Neuronal stem cell (in vitro differentiated cells): Measurements from ENCODE around the gene SND1.
"Not testable (repeated sequence)": the region's sequence is repeated elsewhere in the genome, so short reads cannot be mapped to it uniquely, and the experiment has no call there.

Experiments used
- DNase-seq: peaks from one replicate; pipeline ENCODE4 v3.0.0-alpha.2; 2013; ENCODE audit warnings: low spot score
- H2AFZ ChIP-seq: one replicate; pipeline ENCODE4 v1.6.1; 2013; ENCODE audit warnings: mild to moderate bottlenecking, low read length, inconsistent platforms
- H2AK5ac ChIP-seq: 2 replicates; pipeline ENCODE4 v1.6.1; 2013; ENCODE audit warnings: low read depth, mild to moderate bottlenecking, inconsistent platforms, low read length, moderate library complexity, mixed read lengths
- H2BK120ac ChIP-seq: 2 replicates; pipeline ENCODE4 v1.6.1; 2013; ENCODE audit warnings: low read depth, mild to moderate bottlenecking, inconsistent platforms, low read length, moderate library complexity, mixed read lengths
- H2BK12ac ChIP-seq: one replicate; pipeline ENCODE4 v1.6.1; 2013; ENCODE audit warnings: low read length, inconsistent platforms
- H2BK15ac ChIP-seq: 2 replicates; pipeline ENCODE4 v1.6.1; 2013; ENCODE audit warnings: mild to moderate bottlenecking, low read length, inconsistent platforms, mixed read lengths
- H2BK5ac ChIP-seq: one replicate; pipeline ENCODE4 v1.6.1; 2013; ENCODE audit warnings: inconsistent platforms, mild to moderate bottlenecking, low read length, moderate library complexity
- H3K14ac ChIP-seq: one replicate; pipeline ENCODE4 v1.6.1; 2013; ENCODE audit warnings: low read length, inconsistent platforms
- H3K18ac ChIP-seq: 2 replicates; pipeline ENCODE4 v1.6.1; 2013; ENCODE audit warnings: low read length, inconsistent platforms
- H3K23ac ChIP-seq: 2 replicates; pipeline ENCODE4 v1.6.1; 2013; ENCODE audit warnings: low read depth, mild to moderate bottlenecking, mixed read lengths, low read length, inconsistent platforms; ENCODE audit not compliant: poor library complexity
- H3K27ac ChIP-seq: replicated peaks from 3 replicates; pipeline ENCODE4 v1.5.1; 2013; ENCODE audit warnings: low read length, inconsistent platforms
- H3K27me3 ChIP-seq, 3 experiments: 2 replicates each; pipeline ENCODE4 v1.6.1; 2013; ENCODE audit warnings: low read length in 3 of 3, mild to moderate bottlenecking in 2 of 3, inconsistent platforms in 1 of 3, low read depth in 1 of 3, mixed read lengths in 1 of 3, moderate library complexity in 1 of 3; ENCODE audit not compliant: control insufficient read depth in 3 of 3, insufficient read depth in 3 of 3
- H3K36me3 ChIP-seq, 2 donors: replicated peaks in 1 of 2; 2 replicates each; pipeline ENCODE4 v1.6.1; 2013; ENCODE audit warnings: low read length in 2 of 2; ENCODE audit not compliant: control insufficient read depth in 2 of 2, insufficient read depth in 2 of 2
- H3K4ac ChIP-seq: 2 replicates; pipeline ENCODE4 v1.6.1; 2013; ENCODE audit warnings: inconsistent platforms, mild to moderate bottlenecking, low read length, moderate library complexity
- H3K4me1 ChIP-seq, 2 donors: 1 replicate in 1 of 2; 2 replicates in 1 of 2; pipeline ENCODE4 v1.6.1; 2013; ENCODE audit warnings: low read length in 2 of 2, low read depth in 1 of 2; ENCODE audit not compliant: control insufficient read depth in 2 of 2, insufficient read depth in 1 of 2
- H3K4me2 ChIP-seq: one replicate; pipeline ENCODE4 v1.6.1; 2013; ENCODE audit warnings: mild to moderate bottlenecking, low read length, inconsistent platforms; ENCODE audit not compliant: insufficient read depth, poor library complexity, severe bottlenecking
- H3K4me3 ChIP-seq, 2 donors: 2 replicates each; pipeline ENCODE4 v1.5.1; 2013; ENCODE audit warnings: low read length in 2 of 2, mild to moderate bottlenecking in 2 of 2, inconsistent platforms in 1 of 2, moderate library complexity in 1 of 2
- H3K79me1 ChIP-seq: one replicate; pipeline ENCODE4 v1.6.1; 2013; ENCODE audit warnings: low read depth, mild to moderate bottlenecking, inconsistent platforms, low read length, moderate library complexity
- H3K9ac ChIP-seq: one replicate; pipeline ENCODE4 v1.6.1; 2013; ENCODE audit warnings: mild to moderate bottlenecking, low read depth, low read length, inconsistent platforms; ENCODE audit not compliant: poor library complexity
- H3K9me3 ChIP-seq, 2 donors: replicated peaks in 1 of 2; 2 replicates each; pipeline versions ENCODE3 to v1.6.1; 2013; ENCODE audit warnings: low read length in 2 of 2, mild to moderate bottlenecking in 2 of 2, inconsistent platforms in 1 of 2, low read depth in 1 of 2, mixed read lengths in 1 of 2, moderate library complexity in 1 of 2; ENCODE audit not compliant: control insufficient read depth in 2 of 2, insufficient read depth in 1 of 2
- H4K8ac ChIP-seq: one replicate; pipeline ENCODE4 v1.6.1; 2013; ENCODE audit warnings: low read depth, mild to moderate bottlenecking, inconsistent platforms, low read length, moderate library complexity
- H4K91ac ChIP-seq: one replicate; pipeline ENCODE4 v1.6.1; 2013; ENCODE audit warnings: low read length, low read depth, mild to moderate bottlenecking, inconsistent platforms; ENCODE audit not compliant: poor library complexity
- WGBS, 2 donors: extraction: QIAGEN DNeasy Blood & Tissue Kit; methylation state at CpG; one replicate each; pipeline ENCODE4 v1.1.7; 2013; ENCODE audit warnings: missing lambda C conversion rate in 2 of 2, mixed read lengths in 1 of 2; ENCODE audit not compliant: insufficient read length in 2 of 2, insufficient replicate concordance in 1 of 2; ENCODE audit errors: extremely low coverage in 2 of 2; 5-methylcytosine and 5-hydroxymethylcytosine counted together

SND1 gene

GRCh38 chr7:128108129-128108528, 456.1 kb downstream of the SND1 start:
- no peak overlapping the region for H3K14ac ChIP-seq
- WGBS, 2 donors, result no CpG with 5 or more reads among the region's 7 CpGs
- H2AK5ac ChIP-seq, result no peak overlapping the region
- H2AFZ ChIP-seq, result no peak overlapping the region
- H3K79me1 ChIP-seq, result no peaks in the 10 kb centered on the region
- no peak overlapping the region for H3K4ac ChIP-seq
- no peak overlapping the region for H3K9ac ChIP-seq
- no peak for DNase-seq
- H4K91ac ChIP-seq, result no peak overlapping the region
- no peak overlapping the region for H3K18ac ChIP-seq
- no peak overlapping the region for H3K4me3 ChIP-seq
- peaks cover 0 to 3% of the 10 kb centered on the region in 2 donors for H3K4me1 ChIP-seq
- no peak overlapping the region for H4K8ac ChIP-seq
- no peak overlapping the region for H2BK5ac ChIP-seq
- no peak overlapping the region for H3K23ac ChIP-seq
- H3K4me2 ChIP-seq, result no peak overlapping the region
- no peaks in the 10 kb centered on the region for H3K36me3 ChIP-seq
- H3K27ac ChIP-seq, result no peak overlapping the region
- no peak overlapping the region for H2BK12ac ChIP-seq
- H3K9me3 ChIP-seq, result no peaks in the 10 kb centered on the region
- H3K27me3 ChIP-seq, result peaks cover 0 to 13% (median 4%) of the 10 kb centered on the region in 3 experiments
- H2BK120ac ChIP-seq, result no peak overlapping the region
- no peak overlapping the region for H2BK15ac ChIP-seq

GRCh38 chr7:128108641-128109423, 456.8 kb downstream of the SND1 start:
- no peak overlapping the region for H4K91ac ChIP-seq
- no peak overlapping the region for H2BK15ac ChIP-seq
- H3K27ac ChIP-seq, result no peak overlapping the region
- H3K9me3 ChIP-seq, result no peaks in the 10 kb centered on the region
- no peak overlapping the region for H3K4me3 ChIP-seq
- DNase-seq, result no peak
- no peaks in the 10 kb centered on the region for H3K36me3 ChIP-seq
- H3K79me1 ChIP-seq, result no peaks in the 10 kb centered on the region
- WGBS, 2 donors, result no CpG with 5 or more reads among the region's 11 CpGs
- no peak overlapping the region for H3K4me2 ChIP-seq
- peaks cover 0 to 7% (median 4%) of the 10 kb centered on the region in 3 experiments for H3K27me3 ChIP-seq
- H2BK5ac ChIP-seq, result no peak overlapping the region
- H3K23ac ChIP-seq, result no peak overlapping the region
- no peak overlapping the region for H2BK12ac ChIP-seq
- H3K9ac ChIP-seq, result no peak overlapping the region
- H3K4ac ChIP-seq, result no peak overlapping the region
- no peak overlapping the region for H3K18ac ChIP-seq
- no peak overlapping the region for H2AFZ ChIP-seq
- peaks cover 0 to 3% of the 10 kb centered on the region in 2 donors for H3K4me1 ChIP-seq
- no peak overlapping the region for H2BK120ac ChIP-seq
- no peak overlapping the region for H4K8ac ChIP-seq
- no peak overlapping the region for H2AK5ac ChIP-seq
- no peak overlapping the region for H3K14ac ChIP-seq

- no CpG with 5 or more reads among the region's 12 CpGs for WGBS, 2 donors
- H3K27me3 ChIP-seq, H2AFZ ChIP-seq: not testable (repeated sequence)
Measured at GRCh38 chr7:128109424-128109969, 457.5 kb downstream of the SND1 start.

GRCh38 chr7:128110641-128111364, 458.8 kb downstream of the SND1 start:
- H3K27ac ChIP-seq, result no peak overlapping the region
- H4K91ac ChIP-seq, result no peak overlapping the region
- H2BK15ac ChIP-seq, result no peak overlapping the region
- no peak overlapping the region for H4K8ac ChIP-seq
- no peak overlapping the region for H2BK120ac ChIP-seq
- no peak for DNase-seq
- no peaks in the 10 kb centered on the region for H3K9me3 ChIP-seq
- no peak overlapping the region for H3K23ac ChIP-seq
- H3K36me3 ChIP-seq, result no peaks in the 10 kb centered on the region
- no peak overlapping the region for H3K4me3 ChIP-seq
- no peak overlapping the region for H3K14ac ChIP-seq
- H2BK5ac ChIP-seq, result no peak overlapping the region
- peaks cover 0 to 4% (median 0%) of the 10 kb centered on the region in 3 experiments for H3K27me3 ChIP-seq
- H3K79me1 ChIP-seq, result no peaks in the 10 kb centered on the region
- H3K4me2 ChIP-seq, result no peak overlapping the region
- peaks cover 0 to 1% of the 10 kb centered on the region in 2 donors for H3K4me1 ChIP-seq
- WGBS, 2 donors, result no CpG with 5 or more reads among the region's 2 CpGs
- no peak overlapping the region for H3K4ac ChIP-seq
- no peak overlapping the region for H2BK12ac ChIP-seq
- no peak overlapping the region for H3K18ac ChIP-seq
- H2AK5ac ChIP-seq, result no peak overlapping the region
- no peak overlapping the region for H2AFZ ChIP-seq
- no peak overlapping the region for H3K9ac ChIP-seq

More at GRCh38 chr7:128109424-128109969, 457.5 kb downstream of the SND1 start:
- not testable (repeated sequence) for H3K23ac ChIP-seq, H3K9me3 ChIP-seq, H3K4ac ChIP-seq, H4K8ac ChIP-seq, H3K14ac ChIP-seq, H3K9ac ChIP-seq, H2BK5ac ChIP-seq, H3K36me3 ChIP-seq, H2BK15ac ChIP-seq, H3K4me2 ChIP-seq, H3K27ac ChIP-seq, H3K79me1 ChIP-seq, H3K18ac ChIP-seq, DNase-seq, H3K4me1 ChIP-seq, H2BK12ac ChIP-seq, H2AK5ac ChIP-seq, H3K4me3 ChIP-seq, H2BK120ac ChIP-seq, H4K91ac ChIP-seq
